NCI-H82 treated with DMSO at 0.1 percent for 48 hours (cell line): Measurements from ENCODE around the gene GMCL2.

Source experiments
- DNase-seq: peaks from one replicate; lab custom pipeline; 2025; ENCODE audit not compliant: unreplicated experiment; lab: John Stamatoyannopoulos, UW

The GMCL2 gene

DNA sequence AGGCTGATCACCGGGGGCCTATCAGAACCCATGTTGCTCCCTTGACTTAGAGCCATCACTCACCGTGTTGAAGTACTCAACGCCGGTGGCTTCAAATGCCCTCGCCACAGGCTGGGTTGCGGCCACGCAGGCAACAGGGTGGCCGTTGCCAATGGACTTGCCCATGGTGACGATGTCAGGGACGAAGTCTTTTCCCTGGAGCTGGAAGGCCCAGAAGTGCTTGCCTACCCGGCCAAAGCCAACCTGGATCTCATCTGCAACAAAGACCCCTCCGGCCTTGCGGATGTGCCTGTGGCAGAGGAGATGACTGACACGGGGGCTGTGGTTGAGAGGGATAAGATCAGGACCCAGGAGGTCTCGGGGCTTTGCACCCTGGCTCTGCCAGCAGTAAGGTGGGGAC, 35.1 kb upstream of the GMCL2 start:
- no peak for DNase-seq

DNA sequence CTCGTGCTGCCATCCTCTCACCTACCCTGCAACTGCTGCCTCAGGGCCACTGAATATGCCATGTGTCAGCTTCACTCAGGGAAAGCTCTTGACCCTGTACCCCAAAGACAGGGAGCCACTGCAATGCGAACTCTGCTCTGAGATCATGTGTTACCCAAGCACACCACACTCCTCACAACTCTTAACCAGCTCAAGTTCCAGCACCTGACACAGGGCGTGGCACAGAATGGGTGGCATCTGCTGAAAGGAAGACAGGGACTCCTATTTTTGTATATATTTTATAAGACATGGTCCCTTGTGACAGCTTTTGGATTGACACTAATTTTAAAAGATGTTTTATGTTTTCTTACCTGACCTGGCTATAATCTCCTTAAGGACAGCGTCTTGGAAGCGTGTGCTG, 34.7 kb upstream of the GMCL2 start:
- no peak for DNase-seq

GRCh38 chr5:178221282-178221681, 34.1 kb upstream of the GMCL2 start:
- DNase-seq, result no peak

GRCh38 chr5:178218827-178219226, 31.7 kb upstream of the GMCL2 start:
- DNase-seq, result no peak

- DNase-seq, result no peak
Observed at GRCh38 chr5:178218237-178218776, 31.1 kb upstream of the GMCL2 start.

GRCh38 chr5:178216779-178217178, 29.6 kb upstream of the GMCL2 start:
- DNase-seq, result no peak

DNA sequence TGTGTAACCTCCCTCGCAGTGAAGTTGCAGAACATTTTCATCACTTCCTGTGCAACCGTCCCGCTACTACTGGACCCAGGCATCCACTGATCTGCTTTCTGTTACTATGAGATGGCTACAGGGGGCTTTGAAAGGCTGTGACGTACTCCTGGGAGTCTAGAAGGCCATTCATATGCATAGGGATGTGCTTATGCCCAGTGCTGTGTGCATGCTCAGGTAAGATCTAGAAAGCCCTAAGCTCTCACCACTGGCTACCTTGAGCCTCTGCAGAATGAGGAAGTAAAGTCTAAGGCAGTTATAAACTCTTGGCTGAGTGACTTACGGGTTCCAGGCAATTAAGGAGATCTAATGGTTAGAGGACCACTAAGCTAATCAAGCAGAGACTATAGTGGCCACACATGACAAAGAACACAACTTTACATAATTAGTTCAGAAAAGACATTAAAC, 28.9 kb upstream of the GMCL2 start:
- no peak for DNase-seq

DNA sequence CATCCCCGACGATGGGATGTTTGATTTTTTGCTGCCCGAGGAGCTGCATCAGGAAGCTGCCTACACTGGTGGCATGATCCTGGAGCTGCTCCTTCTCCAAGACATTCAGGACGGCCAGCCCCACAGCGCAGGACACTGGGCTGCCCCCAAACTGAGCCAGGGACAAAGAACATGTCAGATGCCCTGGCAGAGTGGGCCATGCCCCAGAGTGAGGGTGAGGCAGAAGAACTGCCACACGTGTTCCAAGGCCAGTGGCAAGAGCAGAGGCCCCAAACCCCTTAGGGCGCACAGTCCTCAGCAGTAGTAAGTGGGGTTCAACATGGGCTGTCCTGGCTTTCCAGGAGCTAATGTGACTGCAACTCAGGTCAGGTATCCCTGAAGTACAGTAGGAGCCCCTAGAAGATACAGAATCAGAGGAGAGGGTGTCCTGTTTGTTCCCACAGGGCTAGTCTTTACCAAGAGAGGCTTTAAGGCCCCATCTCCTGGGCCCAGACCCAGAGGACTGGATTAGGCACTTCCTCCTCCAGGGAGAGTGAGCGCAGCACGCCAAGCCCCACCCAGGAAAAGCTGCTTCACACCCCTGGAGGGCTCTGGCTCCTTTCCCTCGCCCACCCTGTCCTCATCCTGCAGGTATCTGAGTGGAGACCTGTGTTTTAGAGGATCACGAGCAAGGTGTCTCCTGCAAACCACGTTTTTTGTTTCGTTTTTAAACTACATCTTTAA, 28.3 kb upstream of the GMCL2 start:
- no peak for DNase-seq

- DNase-seq, result no peak
Observed at GRCh38 chr5:178214160-178214803, 27.1 kb upstream of the GMCL2 start.

DNA sequence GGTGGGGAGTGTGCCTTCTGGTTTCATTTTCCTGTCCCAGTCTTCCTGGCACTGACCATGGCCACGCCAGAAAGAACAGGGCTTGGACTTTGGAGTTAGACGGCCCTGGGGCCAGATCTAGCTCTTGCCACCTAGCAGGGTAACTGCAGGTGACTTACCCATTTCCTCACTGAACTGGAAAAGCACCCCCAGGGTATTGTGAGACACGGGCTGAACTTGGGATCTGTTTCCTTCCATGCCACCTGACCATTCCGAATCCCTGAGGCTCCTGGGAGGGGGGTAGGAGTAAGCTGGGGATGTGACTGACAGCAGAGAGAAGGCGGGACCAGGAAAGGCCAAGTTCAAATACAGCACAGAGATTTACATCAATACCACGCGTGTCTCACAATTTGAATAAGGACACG, 26.6 kb upstream of the GMCL2 start:
- DNase-seq, result no peak

GRCh38 chr5:178213003-178213461, 25.9 kb upstream of the GMCL2 start:
- DNase-seq, result no peak

DNA sequence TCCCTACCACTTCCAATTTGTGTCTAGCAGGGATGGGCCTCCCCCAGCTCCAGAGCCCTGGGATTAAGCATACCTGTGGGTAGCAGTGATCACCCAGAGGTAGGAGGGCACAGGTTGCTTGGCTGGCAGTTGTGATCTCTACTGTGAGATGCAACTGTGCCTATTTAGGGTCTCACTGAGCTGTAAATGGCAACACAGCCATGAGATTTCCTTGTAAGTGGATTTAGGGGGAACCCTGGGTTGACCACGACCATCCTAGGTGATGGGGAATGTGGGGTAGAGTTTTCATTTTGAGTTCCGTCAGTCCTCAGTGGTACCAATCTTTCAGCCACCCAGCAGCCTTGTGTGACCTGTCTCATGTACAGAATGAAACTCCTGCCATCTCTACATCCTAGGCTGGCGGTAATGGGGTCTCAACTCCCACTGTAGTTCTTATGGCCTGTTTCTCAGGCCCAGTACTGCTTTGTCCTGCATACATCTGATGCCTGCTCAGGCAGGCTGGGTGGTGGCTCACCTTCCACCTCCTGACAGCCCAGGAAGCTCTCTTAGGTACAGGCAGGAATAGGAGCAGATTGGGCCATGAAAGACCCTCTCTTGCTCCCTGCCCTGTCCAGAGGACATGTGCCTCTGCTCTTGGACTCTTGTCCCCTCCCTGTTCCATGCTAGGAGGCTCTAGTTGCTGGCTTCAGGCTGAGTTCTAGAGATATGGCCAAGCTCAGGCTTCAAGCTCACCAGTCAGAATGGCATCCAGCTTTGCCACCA, 25.3 kb upstream of the GMCL2 start:
- no peak for DNase-seq

DNA sequence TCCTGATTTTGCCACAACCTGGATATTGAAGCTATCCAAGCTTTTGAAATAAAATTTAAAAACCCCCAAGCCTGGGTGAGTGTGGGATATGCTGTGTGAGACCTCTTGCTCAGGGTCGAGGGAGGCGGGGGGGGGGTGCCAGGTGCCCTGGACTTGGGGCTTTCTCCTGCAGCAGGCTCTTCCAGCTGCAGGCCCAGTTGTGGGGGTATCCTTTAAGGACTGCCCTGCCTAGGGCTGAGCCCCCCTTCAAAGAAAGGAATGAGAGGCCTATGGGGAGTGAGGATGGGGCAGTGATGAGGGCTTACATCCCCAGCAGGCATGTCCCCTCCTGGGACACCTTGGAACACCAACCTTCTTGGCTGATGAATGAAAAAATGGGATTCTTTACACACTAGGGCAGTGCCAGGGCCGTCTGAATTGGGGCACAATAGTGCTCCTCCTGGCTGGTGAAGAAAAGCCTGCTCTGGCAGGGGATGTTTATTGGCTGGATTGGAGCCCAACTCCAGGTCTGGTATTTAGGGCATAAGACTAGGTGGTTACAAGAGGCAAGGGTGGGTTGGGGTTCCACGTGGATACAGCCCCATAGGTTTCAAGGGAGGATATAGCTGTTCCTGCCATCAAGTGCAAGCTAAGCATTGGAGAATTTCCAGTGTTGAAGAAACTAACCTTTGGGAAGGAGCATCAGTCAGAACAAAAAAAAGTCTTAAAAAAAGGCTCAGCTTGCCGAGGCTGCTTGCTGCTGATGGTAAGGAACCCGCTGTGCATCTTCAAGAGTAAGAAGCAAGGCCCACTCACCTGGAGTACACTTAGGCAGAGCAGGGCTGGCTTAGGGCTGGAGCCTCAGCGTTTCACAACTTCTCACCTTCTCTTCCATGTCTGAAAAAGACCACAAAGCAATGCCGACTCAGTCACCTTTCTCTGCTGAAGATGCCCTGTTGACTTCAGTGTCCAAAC, 24.2 kb upstream of the GMCL2 start:
- no peak for DNase-seq

DNA sequence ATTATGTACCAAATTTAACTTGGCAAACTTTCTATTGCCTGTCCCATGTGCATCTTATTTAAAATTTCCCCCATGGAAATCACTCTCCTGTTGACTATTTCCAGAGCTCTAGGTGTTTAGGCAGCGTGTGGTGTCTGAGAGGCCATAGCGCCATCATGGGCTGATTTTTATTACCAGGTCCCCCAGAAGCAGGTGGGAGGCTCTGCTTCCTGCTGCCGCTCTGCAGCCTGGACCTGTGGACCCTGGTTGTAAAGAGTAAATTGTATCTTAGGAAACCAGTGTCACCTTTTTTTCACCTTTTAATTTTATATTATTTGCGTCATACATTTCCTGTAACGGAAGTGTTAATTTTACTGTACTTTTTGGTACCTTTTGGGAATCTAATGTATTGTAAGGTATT, 23.5 kb upstream of the GMCL2 start:
- DNase-seq, result no peak

DNA sequence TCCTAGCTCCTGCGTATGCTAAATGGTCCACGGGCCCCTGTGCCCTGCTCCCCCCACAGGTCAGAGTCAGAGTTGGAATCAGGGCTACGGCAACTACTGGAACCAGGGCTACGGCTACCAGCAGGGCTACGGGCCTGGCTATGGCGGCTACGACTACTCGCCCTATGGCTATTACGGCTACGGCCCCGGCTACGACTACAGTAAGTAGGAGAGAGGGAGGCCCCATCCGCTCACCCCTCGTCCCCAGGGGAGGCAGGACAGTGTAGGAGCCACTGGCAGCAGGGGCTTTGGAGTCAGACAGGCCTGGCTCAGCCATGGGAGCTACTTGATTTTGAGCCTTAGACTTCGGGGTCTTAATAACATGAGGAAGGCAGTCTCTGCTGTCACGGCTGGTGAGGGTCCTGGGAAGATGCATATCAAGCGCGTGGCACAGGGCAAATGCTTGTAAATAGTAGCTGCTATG, 22.9 kb upstream of the GMCL2 start:
- no peak for DNase-seq

DNA sequence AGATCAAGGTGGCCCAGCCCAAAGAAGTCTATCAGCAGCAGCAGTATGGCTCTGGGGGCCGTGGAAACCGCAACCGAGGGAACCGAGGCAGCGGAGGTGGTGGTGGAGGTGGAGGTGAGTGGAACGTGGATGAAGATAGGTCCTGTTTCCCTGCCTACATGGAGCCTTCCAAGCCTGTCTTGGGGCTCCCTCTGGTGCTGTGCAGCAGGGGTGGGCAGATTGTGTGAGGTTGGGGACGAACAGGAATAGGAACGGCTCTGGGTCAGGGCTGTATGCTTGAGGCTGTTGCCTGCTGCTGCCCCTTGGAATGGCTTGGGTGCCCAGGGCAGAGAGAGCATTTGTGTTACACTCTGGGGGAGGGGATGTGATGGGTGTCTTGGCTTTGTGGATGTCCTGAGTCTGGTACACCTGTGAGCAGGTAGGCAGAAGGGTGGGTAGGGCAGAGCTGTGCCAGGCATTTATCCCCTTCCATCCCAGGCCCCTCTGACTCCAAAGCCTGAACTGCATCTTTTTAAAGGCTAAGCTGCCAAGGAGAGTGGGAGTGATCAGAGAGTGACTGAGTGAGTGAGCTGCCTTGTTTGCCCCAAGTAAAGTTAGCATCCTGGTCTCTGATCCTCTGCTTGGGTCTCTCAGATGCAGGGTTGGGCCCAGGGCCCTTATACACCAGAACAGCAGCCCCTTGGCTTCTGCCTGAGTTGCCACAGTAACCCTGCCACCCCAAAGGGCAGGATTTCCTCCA, 22.3 kb upstream of the GMCL2 start:
- no peak for DNase-seq

- no peak for DNase-seq
Observed at GRCh38 chr5:178208540-178209227, 21.5 kb upstream of the GMCL2 start.

DNA sequence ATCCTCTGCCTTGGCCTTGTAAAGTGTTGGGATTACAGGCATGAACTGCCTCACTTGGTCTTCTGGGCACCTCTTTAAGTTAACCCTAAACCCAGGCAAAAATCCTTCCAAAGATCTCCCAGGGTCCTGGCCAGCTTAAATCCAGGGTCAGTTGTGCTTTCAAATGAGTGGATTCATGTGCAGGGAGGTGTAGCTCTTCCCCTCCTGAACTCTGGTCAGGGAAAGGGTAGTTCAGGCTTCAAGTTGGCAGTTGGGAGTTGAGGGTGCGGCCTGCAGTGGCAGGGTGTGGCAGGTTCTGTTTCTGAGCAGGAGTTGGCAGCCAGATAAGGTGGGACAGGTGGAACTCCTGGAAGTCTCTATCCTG, 20.7 kb upstream of the GMCL2 start:
- DNase-seq, result no peak

DNA sequence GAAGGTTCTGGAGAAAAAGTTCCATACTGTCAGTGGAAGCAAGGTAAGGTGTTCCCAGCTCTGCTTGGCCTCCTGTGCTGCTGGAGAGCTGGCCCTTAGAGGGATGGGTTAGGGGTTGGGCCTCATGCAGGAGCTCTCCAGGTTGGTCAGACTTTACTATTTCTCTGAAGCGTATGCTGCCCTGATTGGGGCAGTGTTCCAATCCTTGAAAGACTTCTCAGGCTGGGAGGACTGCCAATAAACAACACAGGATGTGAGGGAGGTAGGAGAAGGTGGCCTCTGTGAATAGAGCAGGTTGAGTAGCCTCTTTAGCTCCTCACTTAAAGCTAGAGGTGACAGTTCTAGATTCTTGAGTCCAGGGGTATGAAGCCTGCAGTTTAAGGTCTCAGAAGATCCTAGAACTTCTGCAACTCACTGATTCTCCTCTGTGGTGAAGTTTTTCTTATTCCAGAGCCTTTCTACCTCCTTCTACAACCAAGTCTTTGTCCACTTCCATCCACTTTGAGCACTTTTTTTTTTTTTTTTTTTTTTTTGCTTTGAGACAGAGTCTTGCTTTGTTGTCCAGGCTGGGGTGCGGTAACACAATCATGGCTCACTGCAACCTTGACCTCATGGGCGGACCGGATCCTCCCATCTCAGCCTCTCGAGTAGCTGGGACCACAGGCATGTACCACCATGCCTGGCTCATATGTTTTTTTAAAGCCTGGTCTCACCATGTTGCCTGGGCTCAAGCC, 20.2 kb upstream of the GMCL2 start:
- DNase-seq, result no peak
